Measurements from ENCODE around the gene KIF9.

KIF9 gene

GRCh38 chr3:47244531-47245100 lies 38.0 kb downstream of the KIF9 start:
- H3K4me2 ChIP-seq (ENCODE audit: low read length) = no peak overlapping the region
- H3K4me3 ChIP-seq (ENCODE audit: low read depth, low read length) = no peak overlapping the region
- H3K9me3 ChIP-seq (ENCODE audit: control insufficient read depth, low read length) = no peaks in the 10 kb centered on the region
- no peaks in the 10 kb centered on the region for H3K36me3 ChIP-seq (ENCODE audit: control insufficient read depth, insufficient read depth, low read length)
- H3K79me2 ChIP-seq = no peaks in the 10 kb centered on the region
- no peaks in the 10 kb centered on the region for H3K27me3 ChIP-seq (ENCODE audit: control insufficient read depth, insufficient read depth, low read length)
- H3K9ac ChIP-seq = no peak overlapping the region
- TF ChIP-seq, protein P1, sequence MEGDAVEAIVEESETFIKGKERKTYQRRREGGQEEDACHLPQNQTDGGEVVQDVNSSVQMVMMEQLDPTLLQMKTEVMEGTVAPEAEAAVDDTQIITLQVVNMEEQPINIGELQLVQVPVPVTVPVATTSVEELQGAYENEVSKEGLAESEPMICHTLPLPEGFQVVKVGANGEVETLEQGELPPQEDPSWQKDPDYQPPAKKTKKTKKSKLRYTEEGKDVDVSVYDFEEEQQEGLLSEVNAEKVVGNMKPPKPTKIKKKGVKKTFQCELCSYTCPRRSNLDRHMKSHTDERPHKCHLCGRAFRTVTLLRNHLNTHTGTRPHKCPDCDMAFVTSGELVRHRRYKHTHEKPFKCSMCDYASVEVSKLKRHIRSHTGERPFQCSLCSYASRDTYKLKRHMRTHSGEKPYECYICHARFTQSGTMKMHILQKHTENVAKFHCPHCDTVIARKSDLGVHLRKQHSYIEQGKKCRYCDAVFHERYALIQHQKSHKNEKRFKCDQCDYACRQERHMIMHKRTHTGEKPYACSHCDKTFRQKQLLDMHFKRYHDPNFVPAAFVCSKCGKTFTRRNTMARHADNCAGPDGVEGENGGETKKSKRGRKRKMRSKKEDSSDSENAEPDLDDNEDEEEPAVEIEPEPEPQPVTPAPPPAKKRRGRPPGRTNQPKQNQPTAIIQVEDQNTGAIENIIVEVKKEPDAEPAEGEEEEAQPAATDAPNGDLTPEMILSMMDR (IDR thresholded peaks at IDR 0.05) = no peak
- H2AFZ ChIP-seq = no peak overlapping the region
- no peaks in the 10 kb centered on the region for H3K4me1 ChIP-seq
- no peak overlapping the region for H3K27ac ChIP-seq

GRCh38 chr3:47243419-47244147 lies 39.0 kb downstream of the KIF9 start:
- H2AFZ ChIP-seq = no peak overlapping the region
- no peak overlapping the region for H3K4me2 ChIP-seq (ENCODE audit: low read length)
- TF ChIP-seq, protein P1 (IDR thresholded peaks at IDR 0.05) = no peak
- no peaks in the 10 kb centered on the region for H3K36me3 ChIP-seq (ENCODE audit: control insufficient read depth, insufficient read depth, low read length)
- no peaks in the 10 kb centered on the region for H3K27me3 ChIP-seq (ENCODE audit: control insufficient read depth, insufficient read depth, low read length)
- no peaks in the 10 kb centered on the region for H3K79me2 ChIP-seq
- H3K27ac ChIP-seq = no peak overlapping the region
- no peaks in the 10 kb centered on the region for H3K4me1 ChIP-seq
- no peak overlapping the region for H3K4me3 ChIP-seq (ENCODE audit: low read depth, low read length)
- H3K9me3 ChIP-seq (ENCODE audit: control insufficient read depth, low read length) = no peaks in the 10 kb centered on the region
- H3K9ac ChIP-seq = no peak overlapping the region

DNA sequence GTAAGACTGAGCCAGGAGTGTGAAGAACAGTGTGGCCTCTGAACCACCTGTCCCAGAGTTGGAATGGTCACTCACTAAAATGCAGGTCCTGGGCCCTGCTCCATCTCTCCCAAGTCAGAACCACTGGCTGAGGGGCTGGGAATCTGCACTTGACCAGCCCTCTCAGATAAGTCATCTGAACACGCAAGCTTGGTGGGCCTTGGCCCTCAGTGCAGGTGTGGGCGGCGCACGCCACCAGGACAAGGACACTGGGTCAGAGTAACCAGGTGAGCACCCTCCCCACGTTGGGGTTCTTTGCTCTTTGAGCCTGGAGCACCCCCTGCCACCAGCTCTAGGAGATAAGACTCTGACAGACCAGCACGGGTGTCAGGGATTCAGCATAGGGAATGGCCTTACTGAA lies 42.7 kb downstream of the KIF9 start:
- Histone ChIP-seq H3K27me3 (ENCODE audit: control insufficient read depth, insufficient read depth, low read length) (no peaks in the 10 kb centered on the region), H3K4me2 (ENCODE audit: low read length) (no peak overlapping the region), H3K4me3 (ENCODE audit: low read depth, low read length) (no peak overlapping the region), H3K79me2 (no peaks in the 10 kb centered on the region), H2AFZ (no peak overlapping the region), H3K27ac (no peak overlapping the region), H3K4me1 (no peaks in the 10 kb centered on the region), H3K9ac (no peak overlapping the region), H3K9me3 (ENCODE audit: control insufficient read depth, low read length) (no peaks in the 10 kb centered on the region), H3K36me3 (ENCODE audit: control insufficient read depth, insufficient read depth, low read length) (no peaks in the 10 kb centered on the region)
- TF ChIP-seq, protein P1 (IDR thresholded peaks at IDR 0.05) = no peak

GRCh38 chr3:47238017-47238416 lies 44.6 kb downstream of the KIF9 start:
- Histone ChIP-seq H3K9ac (no peak overlapping the region), H3K79me2 (no peaks in the 10 kb centered on the region), H3K9me3 (ENCODE audit: control insufficient read depth, low read length) (no peaks in the 10 kb centered on the region), H3K27ac (no peak overlapping the region), H3K4me2 (ENCODE audit: low read length) (no peak overlapping the region), H3K4me1 (no peaks in the 10 kb centered on the region), H3K36me3 (ENCODE audit: control insufficient read depth, insufficient read depth, low read length) (no peaks in the 10 kb centered on the region), H2AFZ (no peak overlapping the region), H3K4me3 (ENCODE audit: low read depth, low read length) (no peak overlapping the region), H3K27me3 (ENCODE audit: control insufficient read depth, insufficient read depth, low read length) (no peaks in the 10 kb centered on the region)
- TF ChIP-seq, protein P1 (IDR thresholded peaks at IDR 0.05) = no peak

GRCh38 chr3:47228088-47228487 lies 54.5 kb downstream of the KIF9 start:
- no peak overlapping the region for H3K27ac ChIP-seq
- no peaks in the 10 kb centered on the region for H3K36me3 ChIP-seq (ENCODE audit: control insufficient read depth, insufficient read depth, low read length)
- no peak overlapping the region for H2AFZ ChIP-seq
- no peak overlapping the region for H3K4me2 ChIP-seq (ENCODE audit: low read length)
- H3K9me3 ChIP-seq (ENCODE audit: control insufficient read depth, low read length) = no peaks in the 10 kb centered on the region
- H3K4me1 ChIP-seq = no peaks in the 10 kb centered on the region
- TF ChIP-seq, protein P1 (IDR thresholded peaks at IDR 0.05) = no peak
- H3K79me2 ChIP-seq = no peaks in the 10 kb centered on the region
- no peaks in the 10 kb centered on the region for H3K27me3 ChIP-seq (ENCODE audit: control insufficient read depth, insufficient read depth, low read length)
- no peak overlapping the region for H3K4me3 ChIP-seq (ENCODE audit: low read depth, low read length)
- H3K9ac ChIP-seq = no peak overlapping the region
